Kasumi-1 (cell line): ENCODE measurements around the gene FAM120C.

ENCODE experiments used
- DNase-seq, 2 experiments: peaks; one replicate each; lab custom pipeline; 2025; lab: John Stamatoyannopoulos, UW

Gene FAM120C

GRCh38 chrX:54182864-54183613 is at the start of gene FAM120C:
Gene FAM120C (minus strand): TSS chrX:54183254. CDS start chrX:54183198, 56 bp downstream.
- peak; percentile 64 to 77 for DNase-seq

- DNase-seq, result no peak
Observed at GRCh38 chrX:54230435-54231148, 47.5 kb upstream of the FAM120C start.

GRCh38 chrX:54223581-54223980 is 40.5 kb upstream of the FAM120C start:
- DNase-seq, result no peak

- DNase-seq, result no peak
Observed at GRCh38 chrX:54213603-54214002, 30.5 kb upstream of the FAM120C start.

GRCh38 chrX:54208531-54208930 is 25.5 kb upstream of the FAM120C start:
- no peak for DNase-seq

- no peak for DNase-seq
Observed at GRCh38 chrX:54198262-54198661, 15.2 kb upstream of the FAM120C start.

GRCh38 chrX:54194982-54195588 is 12.0 kb upstream of the FAM120C start:
- DNase-seq, result no peak

GRCh38 chrX:54193085-54193821 is 10.2 kb upstream of the FAM120C start:
- DNase-seq, result no peak

GRCh38 chrX:54184474-54184873 is 1.4 kb upstream of the FAM120C start:
- DNase-seq, result no peak

- DNase-seq, result peak; percentile 2 to 4
Observed at GRCh38 chrX:54182194-54182863, 725 bp downstream of the FAM120C start.

GRCh38 chrX:54181202-54181953 is 1.7 kb downstream of the FAM120C start:
- no peak for DNase-seq

GRCh38 chrX:54180403-54180802 is 2.7 kb downstream of the FAM120C start:
- no peak for DNase-seq

- DNase-seq, result no peak
Observed at GRCh38 chrX:54178100-54178940, 4.7 kb downstream of the FAM120C start.

- DNase-seq, result no peak
Observed at GRCh38 chrX:54177306-54177705, 5.7 kb downstream of the FAM120C start.

GRCh38 chrX:54173791-54174190 is 9.3 kb downstream of the FAM120C start:
- no peak for DNase-seq

GRCh38 chrX:54172455-54172854 is 10.6 kb downstream of the FAM120C start:
- no peak for DNase-seq

- no peak for DNase-seq
Observed at GRCh38 chrX:54171527-54172250, 11.4 kb downstream of the FAM120C start.

- no peak for DNase-seq
Observed at GRCh38 chrX:54171091-54171490, 12.0 kb downstream of the FAM120C start.

- DNase-seq, result no peak
Observed at GRCh38 chrX:54166915-54167314, 16.1 kb downstream of the FAM120C start.
